WTC11 (cell line): ENCODE data around the gene DNAJB12. TPM values are rescaled to one million over a fixed set of nuclear protein-coding genes. Genes with fewer than 3 reads are reported as not detected.

Experiments
- ATAC-seq: fragments of 200-7000 bp; cut with Tn5 transposase; 2 replicates; pipeline ENCODE4 v1.10.0; 2021; ENCODE audit warnings: mild to moderate bottlenecking, moderate library complexity
- CTCF ChIA-PET: fragments of 300-600 bp; sonication (Branson Sonifier 250); formaldehyde crosslinking; loops from one replicate; lab custom pipeline; 2021; ENCODE audit warnings: antibody characterized with exemption; lab: Charles Lee
- POLR2A ChIA-PET: fragments of 350-600 bp; sonication (Branson Sonifier 250); formaldehyde crosslinking; loops from one replicate; lab custom pipeline; 2021; ENCODE audit warnings: antibody characterized with exemption; lab: Charles Lee
- DNase-seq: peaks from one replicate; pipeline ENCODE4 v3.0.0; 2021; ENCODE audit warnings: low spot score
- H3K27ac Mint-ChIP-seq: 2 replicates; pipeline ENCODE4 v1.8.0; 2021; ENCODE audit warnings: mixed read lengths
- H3K27me3 Mint-ChIP-seq: 2 replicates; pipeline ENCODE4 v1.8.0; 2021; ENCODE audit warnings: low read depth, mild to moderate bottlenecking, moderate library complexity, mixed read lengths
- H3K36me3 Mint-ChIP-seq: 2 replicates; pipeline ENCODE4 v1.8.0; 2021; ENCODE audit warnings: mixed read lengths
- H3K4me1 Mint-ChIP-seq: 2 replicates; pipeline ENCODE4 v1.8.0; 2022; ENCODE audit warnings: mixed read lengths
- H3K4me3 Mint-ChIP-seq: 2 replicates; pipeline ENCODE4 v1.8.0; 2021; ENCODE audit warnings: mild to moderate bottlenecking, moderate library complexity, mixed read lengths
- H3K9me3 Mint-ChIP-seq: 2 replicates; pipeline ENCODE4 v1.8.0; 2021; ENCODE audit warnings: mixed read lengths
- AFF4 ChIP-seq: sonication (generic); formaldehyde crosslinking; IDR thresholded peaks from 2 replicates; pipeline ENCODE4 v1.8.1; 2023; ENCODE audit warnings: mild to moderate bottlenecking, missing genetic modification reagents, borderline replicate concordance
- ATF1 ChIP-seq: sonication (generic); formaldehyde crosslinking; IDR thresholded peaks from 2 replicates; pipeline ENCODE4 v1.8.1; 2023; ENCODE audit warnings: mild to moderate bottlenecking, moderate library complexity, missing genetic modification reagents
- CBFB ChIP-seq: sonication (generic); formaldehyde crosslinking; IDR thresholded peaks from 2 replicates; pipeline ENCODE4 v1.8.1; 2022; ENCODE audit warnings: mild to moderate bottlenecking, low read depth, missing genetic modification reagents
- FOXP1 ChIP-seq: sonication (generic); formaldehyde crosslinking; IDR thresholded peaks from 2 replicates; pipeline ENCODE4 v1.8.0; 2022; ENCODE audit warnings: missing genetic modification reagents, mild to moderate bottlenecking, moderate library complexity, borderline replicate concordance
- HMGA2 ChIP-seq: fragments of 250-450 bp; sonication (Bioruptor Pico); IDR thresholded peaks from 2 replicates; pipeline ENCODE4 v1.4.0; 2021; ENCODE audit warnings: mild to moderate bottlenecking, moderate library complexity
- JAZF1 ChIP-seq: fragments of 250-450 bp; sonication (Bioruptor Pico); IDR thresholded peaks from 2 replicates; pipeline ENCODE4 v1.9.0; 2021; ENCODE audit warnings: moderate library complexity, mild to moderate bottlenecking, inconsistent platforms
- JUN ChIP-seq: sonication (generic); formaldehyde crosslinking; IDR thresholded peaks from 2 replicates; pipeline ENCODE4 v1.8.0; 2023; ENCODE audit warnings: mild to moderate bottlenecking, missing genetic modification reagents
- NR2C2 ChIP-seq: sonication (generic); formaldehyde crosslinking; IDR thresholded peaks from 2 replicates; pipeline ENCODE4 v1.8.0; 2022; ENCODE audit warnings: mild to moderate bottlenecking, missing genetic modification reagents
- NR3C1 ChIP-seq: sonication (generic); formaldehyde crosslinking; conservative IDR thresholded peaks from 2 replicates; pipeline ENCODE4 v1.8.1; 2023; ENCODE audit warnings: low read depth, mild to moderate bottlenecking, missing genetic modification reagents
- PRRX2 ChIP-seq: fragments of 250-450 bp; sonication (Bioruptor Pico); IDR thresholded peaks from 2 replicates; pipeline ENCODE4 v1.8.0; 2021; ENCODE audit warnings: mild to moderate bottlenecking
- SMAD4 ChIP-seq: sonication (generic); formaldehyde crosslinking; IDR thresholded peaks from 2 replicates; pipeline ENCODE4 v1.8.0; 2022; ENCODE audit warnings: mild to moderate bottlenecking, missing genetic modification reagents
- USF1 ChIP-seq: sonication (generic); formaldehyde crosslinking; IDR thresholded peaks from 2 replicates; pipeline ENCODE4 v1.8.0; 2022; ENCODE audit warnings: mild to moderate bottlenecking, missing genetic modification reagents
- ZNF396 ChIP-seq: fragments of 250-450 bp; sonication (Bioruptor Pico); IDR thresholded peaks from 2 replicates; pipeline ENCODE4 v1.8.0; 2021; ENCODE audit warnings: mild to moderate bottlenecking, moderate library complexity, borderline replicate concordance
- ZNF423 ChIP-seq: fragments of 250-450 bp; sonication (Bioruptor Pico); IDR thresholded peaks from 2 replicates; pipeline ENCODE4 v2.1.2; 2022; ENCODE audit warnings: mild to moderate bottlenecking, moderate library complexity
- total RNA-seq: library from RNA; stranded (reverse); gene quantifications from 3 replicates; pipeline ENCODE4 v1.2.3, GENCODE V29; 2021
- TF ChIP-seq, protein P1 (sequence below): fragments of 250-450 bp; sonication (Bioruptor Pico); IDR thresholded peaks from 2 replicates; pipeline ENCODE4 v1.9.0; 2021; ENCODE audit warnings: mild to moderate bottlenecking
- TF ChIP-seq, protein P2 (sequence below): fragments of 250-450 bp; sonication (Bioruptor Pico); IDR thresholded peaks from 2 replicates; pipeline ENCODE4 v1.8.0; 2021; ENCODE audit warnings: mild to moderate bottlenecking

The DNAJB12 gene
- total RNA-seq, 1 experiment from 2014 or later = 21.6 TPM

DNA sequence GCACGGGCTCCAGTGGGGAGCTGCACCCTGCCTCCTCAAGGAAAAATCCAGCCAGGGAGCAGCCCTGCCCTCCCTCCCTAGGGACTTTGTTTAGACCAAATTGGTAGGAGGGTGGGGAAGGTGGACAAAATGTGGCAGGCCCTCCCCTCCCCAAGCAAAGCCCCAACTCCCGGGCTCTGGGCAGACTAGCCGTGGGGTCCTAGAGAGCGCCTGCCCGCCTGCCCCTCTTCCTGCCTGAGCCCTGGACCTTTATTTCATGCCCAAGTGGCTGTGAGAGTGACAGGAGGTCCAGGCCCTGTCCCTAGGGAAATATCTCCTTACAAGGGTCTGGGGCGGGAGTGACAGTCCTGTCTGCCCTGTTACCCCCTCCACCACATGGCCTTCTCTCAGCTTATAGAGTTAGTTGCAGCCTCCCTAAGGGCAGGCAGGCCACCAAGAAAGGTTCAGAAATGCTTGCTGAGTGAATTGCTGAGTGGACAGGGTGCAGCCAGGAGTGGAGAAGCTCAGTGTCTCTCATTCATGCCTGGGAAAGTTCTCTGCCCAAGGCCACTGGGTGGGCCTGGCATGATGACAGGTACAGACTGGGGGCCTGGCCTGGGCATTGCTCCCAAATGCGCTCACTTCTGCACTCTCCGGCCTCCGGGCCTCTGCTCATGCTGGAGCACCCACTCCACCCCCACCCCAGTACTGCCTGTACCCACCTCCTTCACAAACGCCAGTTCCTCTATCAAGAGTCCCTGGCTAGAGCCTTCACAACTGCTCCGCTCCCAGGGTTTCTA lies 25.2 kb downstream of the DNAJB12 start:
- no peak for ATAC-seq

GRCh38 chr10:72328829-72329204 lies 25.9 kb downstream of the DNAJB12 start:
- DNase-seq = no peak
- POLR2A ChIA-PET = interaction anchor here (0.5 to 4.3 kb wide), 4 partner anchors 51 to 768 kb away, joined by 3 to 36 read pairs (median 6); partner anchors contain the start of genes DDIT4 and P4HA1
- H3K36me3 Mint-ChIP-seq = no peaks in the 10 kb centered on the region; the same call in 1 of the 2 replicates

More for the DNA sequence above, 25.2 kb downstream of the DNAJB12 start:
- TF ChIP-seq ATF1 (CRISPR knock-in tag) (no peak), FOXP1 (CRISPR knock-in tag) (peak; percentile 54; the same call in 1 of the 2 replicates), ZNF423 (CRISPR knock-in tag) (no peak)
- TF ChIP-seq, protein P1, sequence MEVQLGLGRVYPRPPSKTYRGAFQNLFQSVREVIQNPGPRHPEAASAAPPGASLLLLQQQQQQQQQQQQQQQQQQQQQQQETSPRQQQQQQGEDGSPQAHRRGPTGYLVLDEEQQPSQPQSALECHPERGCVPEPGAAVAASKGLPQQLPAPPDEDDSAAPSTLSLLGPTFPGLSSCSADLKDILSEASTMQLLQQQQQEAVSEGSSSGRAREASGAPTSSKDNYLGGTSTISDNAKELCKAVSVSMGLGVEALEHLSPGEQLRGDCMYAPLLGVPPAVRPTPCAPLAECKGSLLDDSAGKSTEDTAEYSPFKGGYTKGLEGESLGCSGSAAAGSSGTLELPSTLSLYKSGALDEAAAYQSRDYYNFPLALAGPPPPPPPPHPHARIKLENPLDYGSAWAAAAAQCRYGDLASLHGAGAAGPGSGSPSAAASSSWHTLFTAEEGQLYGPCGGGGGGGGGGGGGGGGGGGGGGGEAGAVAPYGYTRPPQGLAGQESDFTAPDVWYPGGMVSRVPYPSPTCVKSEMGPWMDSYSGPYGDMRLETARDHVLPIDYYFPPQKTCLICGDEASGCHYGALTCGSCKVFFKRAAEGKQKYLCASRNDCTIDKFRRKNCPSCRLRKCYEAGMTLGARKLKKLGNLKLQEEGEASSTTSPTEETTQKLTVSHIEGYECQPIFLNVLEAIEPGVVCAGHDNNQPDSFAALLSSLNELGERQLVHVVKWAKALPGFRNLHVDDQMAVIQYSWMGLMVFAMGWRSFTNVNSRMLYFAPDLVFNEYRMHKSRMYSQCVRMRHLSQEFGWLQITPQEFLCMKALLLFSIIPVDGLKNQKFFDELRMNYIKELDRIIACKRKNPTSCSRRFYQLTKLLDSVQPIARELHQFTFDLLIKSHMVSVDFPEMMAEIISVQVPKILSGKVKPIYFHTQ = no peak
- CTCF ChIA-PET = interaction anchor here (0.9 to 2.3 kb wide), 8 partner anchors 8 to 433 kb away, joined by 3 to 16 read pairs (median 4); no protein-coding TSS in a partner anchor
- H3K4me1 Mint-ChIP-seq = peaks cover 53% of the 10 kb centered on the region
- no peak overlapping the region for H3K4me3 Mint-ChIP-seq
- no peaks in the 10 kb centered on the region; the same call in 1 of the 2 replicates for H3K36me3 Mint-ChIP-seq
- peaks cover 5% of the 10 kb centered on the region; the same call in 1 of the 2 replicates for H3K9me3 Mint-ChIP-seq
- POLR2A ChIA-PET = interaction anchor here (0.9 to 4.3 kb wide), 4 partner anchors 10 to 69 kb away, joined by 4 to 36 read pairs (median 6); partner anchors contain the start of gene DDIT4
- no peak for DNase-seq
- H3K27ac Mint-ChIP-seq = no peak overlapping the region
- H3K27me3 Mint-ChIP-seq = no peaks in the 10 kb centered on the region

More at GRCh38 chr10:72328829-72329204, 25.9 kb downstream of the DNAJB12 start:
- peaks cover 5% of the 10 kb centered on the region; the same call in 1 of the 2 replicates for H3K9me3 Mint-ChIP-seq
- H3K4me1 Mint-ChIP-seq = peaks cover 47% of the 10 kb centered on the region
- CTCF ChIA-PET = interaction anchor here (0.8 to 2.3 kb wide), 16 partner anchors 8 to 284 kb away, joined by 3 to 22 read pairs (median 4); partner anchors contain the start of genes ANAPC16, ASCC1 and DDIT4
- no peaks in the 10 kb centered on the region for H3K27me3 Mint-ChIP-seq
- TF ChIP-seq, protein P2, sequence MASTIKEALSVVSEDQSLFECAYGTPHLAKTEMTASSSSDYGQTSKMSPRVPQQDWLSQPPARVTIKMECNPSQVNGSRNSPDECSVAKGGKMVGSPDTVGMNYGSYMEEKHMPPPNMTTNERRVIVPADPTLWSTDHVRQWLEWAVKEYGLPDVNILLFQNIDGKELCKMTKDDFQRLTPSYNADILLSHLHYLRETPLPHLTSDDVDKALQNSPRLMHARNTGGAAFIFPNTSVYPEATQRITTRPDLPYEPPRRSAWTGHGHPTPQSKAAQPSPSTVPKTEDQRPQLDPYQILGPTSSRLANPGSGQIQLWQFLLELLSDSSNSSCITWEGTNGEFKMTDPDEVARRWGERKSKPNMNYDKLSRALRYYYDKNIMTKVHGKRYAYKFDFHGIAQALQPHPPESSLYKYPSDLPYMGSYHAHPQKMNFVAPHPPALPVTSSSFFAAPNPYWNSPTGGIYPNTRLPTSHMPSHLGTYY (CRISPR knock-in tag) = no peak
- TF ChIP-seq JAZF1 (CRISPR knock-in tag) = no peak
- no peak for TF ChIP-seq AFF4 (CRISPR knock-in tag)
- TF ChIP-seq JUN (CRISPR knock-in tag) = no peak
- TF ChIP-seq ZNF423 (CRISPR knock-in tag) = no peak
- no peak for TF ChIP-seq USF1 (CRISPR knock-in tag)
- TF ChIP-seq NR2C2 (CRISPR knock-in tag) = no peak
- no peak for TF ChIP-seq NR3C1 (CRISPR knock-in tag)
- TF ChIP-seq PRRX2 = no peak
- TF ChIP-seq SMAD4 (CRISPR knock-in tag) = no peak
- no peak for TF ChIP-seq CBFB (CRISPR knock-in tag)
- no peak for TF ChIP-seq ZNF396 (CRISPR knock-in tag)
- TF ChIP-seq HMGA2 = no peak
- TF ChIP-seq, all 79 proteins: peak for 0
- H3K4me3 Mint-ChIP-seq = no peak overlapping the region
- H3K27ac Mint-ChIP-seq = no peak overlapping the region
- ATAC-seq = no peak
